Dermis lymphatic vessel endothelial cell (primary cell): ENCODE data around the gene HSD11B1L. TPM values are rescaled to one million over a fixed set of nuclear protein-coding genes. Genes with fewer than 3 reads are reported as not detected.

ENCODE experiments used
- total RNA-seq: library from RNA; depleted of rRNA; stranded (reverse); fragments of >200 nt; gene quantifications from 2 replicates; pipeline ENCODE4 v1.2.1, GENCODE V29; 2014

Gene HSD11B1L
- 3.7 and 6.1 TPM in 2 replicates for total RNA-seq

GRCh38 chr19:5680437-5681368 is at the start of gene HSD11B1L, which contains the start of gene MICOS13:
HSD11B1L (plus strand) TSS chr19:5681027; CDS start chr19:5684833, 3,806 bp downstream.
MICOS13 (minus strand) TSS chr19:5680516; CDS start chr19:5680486, 30 bp downstream.

GRCh38 chr19:5690125-5690954 is 9.5 kb downstream of the HSD11B1L start, which contains the start of gene RPL36:
RPL36 (plus strand) TSS chr19:5690295; CDS start chr19:5690508, 213 bp downstream.

GRCh38 chr19:5719961-5720790 is 39.3 kb downstream of the HSD11B1L start, which contains the start of the genes CATSPERD and LONP1:
CATSPERD (plus strand) TSS chr19:5720637; CDS start chr19:5720738, 101 bp downstream.
LONP1 (minus strand) TSS chr19:5720146; CDS start chr19:5720132, 14 bp downstream.

Other genes starting within 250 kb of the HSD11B1L start
- not detected in 2 replicates for gene ZNRF4, start 225.6 kb upstream of the HSD11B1L start, total RNA-seq
- not detected in 2 replicates for gene TINCR, start 113.1 kb upstream of the HSD11B1L start, total RNA-seq
- 24.6 and 30.2 TPM in 2 replicates for gene SAFB2, start 58.3 kb upstream of the HSD11B1L start, total RNA-seq
- 35.5 and 49.9 TPM in 2 replicates for gene SAFB, start 57.9 kb upstream of the HSD11B1L start, total RNA-seq
- gene MICOS13, start 511 bp upstream of the HSD11B1L start, total RNA-seq = 26.2 and 71.1 TPM in 2 replicates
- 575 and 962 TPM in 2 replicates for gene RPL36, start 9.3 kb downstream of the HSD11B1L start, total RNA-seq
- gene LONP1, start 39.1 kb downstream of the HSD11B1L start, total RNA-seq = 47.4 and 48.4 TPM in 2 replicates
- gene CATSPERD, start 39.6 kb downstream of the HSD11B1L start, total RNA-seq = not detected in 2 replicates
- 0.26 and 0.33 TPM in 2 replicates for gene PRR22, start 103.7 kb downstream of the HSD11B1L start, total RNA-seq
- gene DUS3L, start 110.1 kb downstream of the HSD11B1L start, total RNA-seq = 20.8 and 27.1 TPM in 2 replicates
- gene NRTN, start 124.0 kb downstream of the HSD11B1L start, total RNA-seq = 0.26 and 0.65 TPM in 2 replicates
- gene FUT6, start 158.7 kb downstream of the HSD11B1L start, total RNA-seq = not detected in 2 replicates
- gene FUT3, start 170.4 kb downstream of the HSD11B1L start, total RNA-seq = not detected in 2 replicates
- not detected in 2 replicates for gene FUT5, start 189.5 kb downstream of the HSD11B1L start, total RNA-seq
- gene NDUFA11, start 222.8 kb downstream of the HSD11B1L start, total RNA-seq = 174 and 234 TPM in 2 replicates
- 5.9 and 7.9 TPM in 2 replicates for gene VMAC, start 223.8 kb downstream of the HSD11B1L start, total RNA-seq
- gene CAPS, start 233.2 kb downstream of the HSD11B1L start, total RNA-seq = 3.3 and 4.9 TPM in 2 replicates